GM18499 (cell line): Measurements from ENCODE around the gene PRDX5.
"Not testable (repeated sequence)": the region's sequence is repeated elsewhere in the genome, so short reads cannot be mapped to it uniquely, and the experiment has no call there.

Experiments
- ATAC-seq: cut with Tn5 transposase; IDR thresholded peaks from one replicate; pipeline ENCODE4 v1.9.1; 2021; ENCODE audit warnings: moderate number of reproducible peaks; ENCODE audit not compliant: insufficient read depth, unreplicated experiment

PRDX5 gene

GRCh38 chr11:64322925-64323260 is 5.0 kb downstream of the PRDX5 start:
- ATAC-seq, result no peak

GRCh38 chr11:64323373-64323772 is 5.5 kb downstream of the PRDX5 start:
- no peak for ATAC-seq

GRCh38 chr11:64323984-64324383 is 6.1 kb downstream of the PRDX5 start:
- ATAC-seq, result not testable (repeated sequence)

GRCh38 chr11:64324692-64325469 is 7.0 kb downstream of the PRDX5 start:
- ATAC-seq, result no peak

GRCh38 chr11:64327375-64327774 is 9.5 kb downstream of the PRDX5 start:
- ATAC-seq, result no peak

GRCh38 chr11:64327993-64328392 is 10.1 kb downstream of the PRDX5 start:
- ATAC-seq, result no peak

- ATAC-seq, result no peak
These were observed 13.0 kb downstream of the PRDX5 start for GRCh38 chr11:64330888-64331287.

GRCh38 chr11:64331569-64332371 is 13.8 kb downstream of the PRDX5 start:
- no peak for ATAC-seq

GRCh38 chr11:64333556-64333955 is 15.6 kb downstream of the PRDX5 start:
- ATAC-seq, result no peak

GRCh38 chr11:64334764-64335735 is 17.1 kb downstream of the PRDX5 start:
- peak; percentile 76 for ATAC-seq

GRCh38 chr11:64337538-64338249 is 19.8 kb downstream of the PRDX5 start:
- no peak for ATAC-seq

GRCh38 chr11:64338716-64339115 is 20.8 kb downstream of the PRDX5 start:
- no peak for ATAC-seq

- no peak for ATAC-seq
These were observed 21.4 kb downstream of the PRDX5 start for GRCh38 chr11:64339286-64339685.

- ATAC-seq, result no peak
These were observed 22.0 kb downstream of the PRDX5 start, which contains the start of gene CCDC88B for GRCh38 chr11:64339754-64340408. TSS of gene CCDC88B (plus strand) at chr11:64340204. CDS start at chr11:64340267, 63 bp downstream.

GRCh38 chr11:64340671-64341335 is 22.9 kb downstream of the PRDX5 start:
- ATAC-seq, result no peak

- no peak for ATAC-seq
These were observed 23.5 kb downstream of the PRDX5 start for GRCh38 chr11:64341429-64341828.

GRCh38 chr11:64341851-64342791 is 24.2 kb downstream of the PRDX5 start:
- no peak for ATAC-seq
